HEK293 (cell line): ENCODE measurements around the gene MGLL.

Experiments used
- BCL11A ChIP-seq: fragments of 450-650 bp; formaldehyde crosslinking; IDR thresholded peaks from 2 replicates; pipeline ENCODE4 v1.5.1; 2016; ENCODE audit warnings: low read depth, missing biosample characterization, missing genetic modification characterization
- CTCF ChIP-seq: fragments of 450-650 bp; formaldehyde crosslinking; IDR thresholded peaks from 2 replicates; pipeline ENCODE4 v1.5.1; 2016; ENCODE audit warnings: missing biosample characterization, missing genetic modification characterization
- GLI4 ChIP-seq: fragments of 450-650 bp; formaldehyde crosslinking; IDR thresholded peaks from 2 replicates; pipeline ENCODE4 v1.5.1; 2016; ENCODE audit warnings: missing biosample characterization, missing genetic modification characterization
- INSM2 ChIP-seq: fragments of 450-650 bp; formaldehyde crosslinking; IDR thresholded peaks from 2 replicates; pipeline ENCODE4 v1.5.1; 2016; ENCODE audit warnings: missing biosample characterization, missing genetic modification characterization
- KLF16 ChIP-seq: fragments of 450-650 bp; formaldehyde crosslinking; IDR thresholded peaks from 2 replicates; pipeline ENCODE4 v1.5.1; 2017; ENCODE audit warnings: missing biosample characterization, missing genetic modification characterization
- KLF9 ChIP-seq: fragments of 450-650 bp; formaldehyde crosslinking; IDR thresholded peaks from 2 replicates; pipeline ENCODE4 v1.5.1; 2016; ENCODE audit warnings: missing biosample characterization, missing genetic modification characterization, low read depth
- TCF7L2 ChIP-seq: IDR thresholded peaks from 2 replicates; pipeline ENCODE4 v1.6.1; 2011; ENCODE audit warnings: low read depth, mild to moderate bottlenecking, inconsistent platforms, low read length, moderate library complexity, borderline replicate concordance
- ZBTB26 ChIP-seq: fragments of 450-650 bp; formaldehyde crosslinking; optimal IDR thresholded peaks from 2 replicates; pipeline ENCODE3; 2016; ENCODE audit warnings: missing biosample characterization, mild to moderate bottlenecking, missing genetic modification characterization
- ZNF121 ChIP-seq: fragments of 450-650 bp; formaldehyde crosslinking; IDR thresholded peaks from 2 replicates; pipeline ENCODE4 v1.5.1; 2016; ENCODE audit warnings: missing biosample characterization, missing genetic modification characterization
- ZNF549 ChIP-seq: fragments of 450-650 bp; IDR thresholded peaks from 2 replicates; pipeline ENCODE4 v1.5.1; 2018; ENCODE audit warnings: missing biosample characterization, missing genetic modification characterization, mild to moderate bottlenecking, inconsistent platforms, moderate library complexity

- TF ChIP-seq CTCF, result no peak
- no peak for TF ChIP-seq BCL11A (tag by site-specific recombination)
- TF ChIP-seq INSM2, result no peak
- TF ChIP-seq GLI4 (tag by site-specific recombination), result no peak
- no peak for TF ChIP-seq KLF9 (tag by site-specific recombination)
- no peak for TF ChIP-seq ZNF549
- no peak for TF ChIP-seq TCF7L2
- TF ChIP-seq KLF16 (tag by site-specific recombination), result no peak
- TF ChIP-seq ZBTB26 (tag by site-specific recombination), result no peak
- no peak for TF ChIP-seq ZNF121 (tag by site-specific recombination)
These were observed 14.1 kb downstream of the MGLL start for GRCh38 chr3:127808197-127808596.
